Glomerular endothelial cell (primary cell): ENCODE measurements around the gene GHR. TPM values are rescaled to one million over a fixed set of nuclear protein-coding genes. Genes with fewer than 3 reads are reported as not detected.
"Not testable (repeated sequence)": the region's sequence is repeated elsewhere in the genome, so short reads cannot be mapped to it uniquely, and the experiment has no call there.

Source experiments
- DNase-seq: peaks from one replicate; pipeline ENCODE4 v3.0.0-alpha.2; 2011; ENCODE audit warnings: low read depth, low spot score; ENCODE audit errors: extremely low read depth
- total RNA-seq: library from RNA; depleted of rRNA; stranded (reverse); fragments of >200 nt; gene quantifications from 2 replicates; pipeline ENCODE4 v1.2.3, GENCODE V29; 2015

The GHR gene
- total RNA-seq, 1 donor from 2014 or later: 0.35 TPM

DNA sequence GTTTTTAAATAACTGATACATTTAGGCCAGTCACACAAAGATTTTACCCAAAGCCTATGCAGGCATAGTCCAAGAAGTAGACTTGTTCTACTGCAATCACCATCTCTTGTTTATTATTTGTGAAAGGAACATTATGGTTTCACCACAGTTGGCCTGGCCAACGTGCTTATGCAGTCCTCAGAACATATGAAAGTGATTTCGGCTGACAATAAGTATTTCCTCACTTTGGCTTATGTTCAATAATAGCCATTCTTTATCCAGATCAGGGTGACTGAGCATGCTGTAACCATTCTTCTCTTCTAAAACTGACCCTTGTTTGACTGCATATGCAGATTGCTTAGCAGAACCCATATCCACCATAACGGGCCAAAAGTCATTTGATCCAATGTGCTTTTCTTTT is 256.8 kb downstream of the GHR start:
- DNase-seq: no peak

GRCh38 chr5:42685078-42685477 is 261.8 kb downstream of the GHR start:
- DNase-seq: not testable (repeated sequence)

DNA sequence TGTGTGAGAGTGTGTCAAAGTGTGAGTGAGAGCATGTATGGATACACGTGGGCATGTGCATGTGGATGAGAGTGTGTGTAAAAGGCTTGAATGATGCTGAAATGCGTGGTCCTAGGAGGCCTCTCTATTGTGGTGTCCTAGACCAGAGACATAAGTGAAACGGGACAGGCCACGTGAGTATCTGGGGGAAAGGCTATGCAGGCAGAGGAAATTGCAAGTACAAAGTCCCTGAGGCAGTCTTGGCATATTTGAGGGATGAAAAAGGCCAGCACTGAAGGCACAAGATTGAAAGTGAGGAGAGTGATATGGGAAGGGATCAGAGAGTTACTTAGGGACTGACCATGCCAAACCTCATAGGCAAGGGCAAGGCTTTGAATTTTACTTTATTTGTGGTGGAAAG is 266.2 kb downstream of the GHR start:
- DNase-seq: no peak

DNA sequence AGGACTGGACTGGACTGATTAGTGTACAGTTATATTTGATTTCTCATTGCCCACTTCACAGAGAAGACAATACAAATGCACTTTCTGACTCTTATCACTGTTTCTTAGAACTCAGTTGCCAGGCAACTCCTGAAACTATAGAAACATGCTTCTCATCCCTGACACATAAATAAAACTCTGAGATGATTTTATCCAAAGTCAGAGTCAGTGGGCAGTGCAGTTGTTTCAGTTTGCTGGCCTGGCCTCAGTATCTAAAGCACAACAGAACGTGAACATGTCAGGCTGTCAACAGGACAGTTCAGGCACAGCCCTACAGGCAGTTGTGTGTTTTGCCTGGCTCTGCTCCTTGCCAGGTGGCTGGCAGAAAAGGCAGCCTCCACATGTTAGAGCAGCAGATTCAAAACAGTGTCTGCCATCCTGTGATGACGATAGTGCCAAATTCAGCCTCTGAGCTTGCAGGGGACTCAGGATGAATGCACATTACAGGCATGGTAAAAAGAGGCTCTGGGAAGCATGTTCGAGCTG is 268.2 kb downstream of the GHR start:
- no peak for DNase-seq

DNA sequence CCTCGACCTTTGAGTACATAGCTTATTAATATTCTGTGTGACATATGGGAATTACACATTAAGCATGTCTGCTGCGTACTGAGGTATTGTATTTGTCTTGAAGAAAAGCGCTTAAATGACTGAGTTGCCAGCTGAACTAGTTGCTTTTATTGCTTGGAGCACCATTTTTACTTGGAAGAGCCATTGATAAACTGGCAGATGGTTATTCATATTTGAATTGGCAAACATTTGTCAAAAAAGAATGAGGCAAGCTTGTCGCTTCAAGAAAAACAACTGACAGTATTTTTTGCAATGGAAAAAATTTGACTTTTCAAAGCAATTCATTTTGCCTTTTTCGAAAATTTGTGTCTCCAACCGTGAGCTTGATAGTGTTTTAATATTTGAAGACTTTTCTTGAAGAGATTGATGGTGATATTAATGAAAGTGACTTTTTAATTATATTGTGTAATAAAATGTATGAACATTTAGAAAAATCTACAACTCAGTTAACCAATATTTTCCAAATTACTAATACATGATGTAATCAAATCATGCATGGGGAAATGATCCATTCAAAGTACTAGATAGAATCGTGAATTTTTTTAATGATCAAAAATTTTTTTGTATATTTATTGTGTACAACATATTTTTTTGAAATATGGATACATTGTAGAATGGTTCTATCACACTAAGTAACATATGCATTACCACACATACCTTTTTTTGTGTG is 278.3 kb downstream of the GHR start:
- DNase-seq: no peak

DNA sequence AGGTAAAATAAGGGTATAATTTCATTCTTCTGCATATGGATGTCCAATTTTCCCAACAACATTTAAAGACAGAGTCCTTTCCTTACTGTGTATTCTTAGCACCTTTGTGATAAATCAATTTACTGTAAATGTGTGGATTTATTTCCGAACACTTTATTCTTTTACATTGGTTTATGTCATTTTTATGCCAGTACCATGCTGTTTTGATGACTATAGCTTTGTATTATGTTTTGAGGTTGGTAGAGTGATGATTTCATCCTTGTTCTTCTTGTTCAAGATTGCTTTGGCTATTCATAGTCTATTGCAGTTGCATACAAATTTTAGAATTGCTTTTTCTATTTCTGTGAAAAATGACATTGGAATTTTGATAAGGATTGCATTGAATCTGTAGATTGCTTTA is 280.0 kb downstream of the GHR start:
- no peak for DNase-seq

- no peak for DNase-seq
These were observed 292.5 kb downstream of the GHR start for GRCh38 chr5:42715785-42716184.

GRCh38 chr5:42718591-42718990 is 295.4 kb downstream of the GHR start:
- DNase-seq: no peak

GRCh38 chr5:42719034-42719433 is 295.8 kb downstream of the GHR start:
- DNase-seq: no peak

- no peak for DNase-seq
These were observed 297.0 kb downstream of the GHR start for GRCh38 chr5:42720251-42720650.

DNA sequence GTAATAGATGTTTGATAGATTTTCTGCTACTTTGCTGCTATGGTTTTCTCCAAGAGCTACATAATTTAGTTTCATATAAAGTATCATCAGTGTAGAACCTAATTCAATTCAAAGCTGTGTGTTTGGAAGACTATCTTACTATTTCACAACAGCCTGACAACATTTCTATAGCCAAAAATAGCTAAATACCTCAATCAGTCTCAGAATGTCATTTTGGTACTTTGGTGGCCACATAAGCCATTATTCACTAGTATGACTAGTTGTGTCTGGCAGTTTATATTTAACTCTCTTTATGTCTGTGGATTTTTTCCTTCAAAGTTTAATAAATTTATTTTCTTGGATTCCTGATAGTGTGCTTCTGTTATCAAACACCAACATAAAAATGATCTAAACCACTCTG is 298.2 kb downstream of the GHR start:
- no peak for DNase-seq

- DNase-seq: not testable (repeated sequence)
These were observed 311.4 kb downstream of the GHR start for GRCh38 chr5:42734531-42735058.

DNA sequence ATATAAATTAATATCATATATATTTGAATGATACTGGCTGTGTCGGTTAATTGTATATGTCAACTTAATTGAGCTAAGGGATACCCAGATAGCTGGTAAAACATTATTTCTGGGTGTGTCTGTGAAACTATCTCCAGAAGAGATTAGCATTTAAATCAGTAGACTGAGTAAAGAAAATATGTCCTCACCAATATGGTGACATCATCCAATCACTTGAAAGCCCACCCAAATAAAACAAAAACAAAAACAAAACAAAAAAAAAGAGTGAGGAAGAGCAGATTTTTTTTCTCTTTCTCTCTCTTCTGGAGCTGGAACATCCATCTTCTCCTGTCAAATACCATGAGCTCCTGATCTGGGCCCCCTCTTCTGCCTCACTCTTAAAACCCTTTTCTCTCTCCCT is 317.7 kb downstream of the GHR start:
- no peak for DNase-seq

DNA sequence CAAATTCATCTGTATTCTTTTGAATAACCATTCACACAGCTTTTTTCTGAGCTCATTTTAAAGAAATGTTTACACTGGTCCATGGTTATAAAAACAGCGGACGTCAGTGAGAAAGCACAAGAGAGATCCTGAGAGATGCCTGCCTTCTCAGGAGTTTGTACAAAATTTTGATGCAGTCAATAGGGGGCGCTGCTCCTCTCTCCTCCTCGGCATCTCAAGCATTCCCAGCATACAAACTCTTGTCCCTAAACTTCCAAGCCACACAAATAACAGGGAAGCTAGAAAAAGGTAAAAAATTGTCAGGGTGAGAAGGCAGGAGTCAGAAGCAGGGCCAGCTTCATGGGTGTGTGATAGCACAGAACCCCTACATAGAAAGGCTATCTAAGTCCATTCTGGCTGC is 322.2 kb downstream of the GHR start:
- no peak for DNase-seq

DNA sequence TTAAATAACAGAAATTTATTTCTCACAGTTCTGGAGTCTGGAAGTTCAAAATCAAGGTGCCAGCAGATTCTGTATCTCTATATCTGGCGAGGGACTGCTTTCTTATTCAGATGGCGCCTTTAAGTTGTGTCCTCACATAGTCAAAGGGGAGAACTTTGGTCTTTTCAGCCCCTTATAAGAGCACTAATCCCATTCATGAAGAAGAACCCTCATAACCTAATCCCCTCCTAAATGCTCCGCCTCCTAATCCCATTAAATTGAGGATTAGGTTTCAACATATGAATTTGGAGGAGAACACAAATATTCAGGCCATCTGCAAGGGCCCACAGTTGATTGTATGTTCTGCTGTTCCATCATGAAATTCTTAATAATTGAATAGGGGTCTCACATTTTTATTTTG is 322.6 kb downstream of the GHR start:
- DNase-seq: no peak

GRCh38 chr5:42749020-42749419 is 325.8 kb downstream of the GHR start:
- DNase-seq: no peak

DNA sequence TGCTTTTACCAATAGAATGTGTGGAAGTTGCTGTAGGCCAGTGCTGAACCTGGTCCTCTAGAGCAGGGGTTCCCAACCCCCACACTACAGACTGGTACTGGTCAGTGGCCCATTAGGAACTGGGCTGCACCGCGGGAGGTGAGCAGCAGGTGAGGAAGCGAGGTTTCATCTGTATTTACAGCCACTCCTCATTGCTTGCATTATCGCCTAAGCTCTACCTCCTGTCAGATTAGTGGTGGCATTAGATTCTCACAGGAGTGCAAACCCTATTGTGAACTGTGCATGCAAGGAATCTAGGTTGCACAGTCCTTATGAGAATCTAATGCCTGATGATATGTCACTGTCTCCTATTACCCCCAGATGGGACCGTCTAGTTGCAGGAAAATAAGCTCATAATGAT is 327.3 kb downstream of the GHR start:
- no peak for DNase-seq

GRCh38 chr5:42751044-42751443 is 327.8 kb downstream of the GHR start:
- DNase-seq: no peak

GRCh38 chr5:42753099-42753498 is 329.9 kb downstream of the GHR start:
- DNase-seq: no peak

GRCh38 chr5:42756606-42757601 is 333.7 kb downstream of the GHR start, which contains the start of gene CCDC152:
Gene CCDC152 (plus strand): TSS chr5:42756818. CDS start chr5:42759122, 2,304 bp downstream.
- no peak for DNase-seq

GRCh38 chr5:42759456-42759855 is 336.2 kb downstream of the GHR start:
- no peak for DNase-seq
